HCT116 (cell line): ENCODE results near the gene ZFHX3. TPM values are rescaled to one million over a fixed set of nuclear protein-coding genes. Genes with fewer than 3 reads are reported as not detected.

ENCODE experiments used
- ATAC-seq: fragments of 200-7000 bp; cut with Tn5 transposase; 2 replicates; pipeline ENCODE4 v1.9.1; 2020; ENCODE audit warnings: mild to moderate bottlenecking, moderate library complexity
- BruUV-seq: library from RNA; stranded (reverse); fragments of 400-500 nt; replicated peaks from 2 replicates; lab custom pipeline; 2021; lab: Mats Ljungman, UMichigan
- CTCF ChIA-PET: fragments of 300-600 bp; sonication (Branson Sonifier 250); formaldehyde crosslinking; loops from one replicate; lab custom pipeline; 2021; ENCODE audit warnings: antibody characterized with exemption; lab: Charles Lee
- POLR2A ChIA-PET: fragments of 300-600, 350-600 bp; sonication (Branson Sonifier 250); formaldehyde crosslinking; loops from one replicate; lab custom pipeline; 2021; ENCODE audit warnings: antibody characterized with exemption; lab: Charles Lee
- RAD21 ChIA-PET, 2 experiments: fragments of 300-600 bp; sonication (Branson Sonifier 250); formaldehyde crosslinking; loops; one replicate each; lab custom pipeline; 2023; ENCODE audit warnings: low total read pairs in 2 of 2; ENCODE audit not compliant: uncharacterized antibody in 2 of 2, unreplicated experiment in 2 of 2, low non-redundant PET in 1 of 2; lab: Charles Lee
- DNase-seq: peaks from one replicate; pipeline ENCODE4 v3.0.0-alpha.2; 2010; ENCODE audit warnings: low read depth, low spot score
- H2AFZ ChIP-seq: fragments of 200-600 bp; shearing (Covaris generic), sonication (generic); 2 replicates; pipeline ENCODE4 v1.6.1; 2017; ENCODE audit warnings: low read depth, mixed run types, mixed read lengths, antibody characterized with exemption, low read length; ENCODE audit not compliant: poor library complexity, severe bottlenecking
- H3K27ac ChIP-seq: 2 replicates; pipeline ENCODE4 v1.5.1; 2012; ENCODE audit warnings: low read depth, low read length
- H3K27me3 ChIP-seq: fragments of 200-600 bp; sonication (generic); 2 replicates; pipeline ENCODE4 v1.6.1; 2016; ENCODE audit warnings: mixed run types, low read length, mixed read lengths; ENCODE audit not compliant: insufficient read depth
- H3K36me3 ChIP-seq, 2 experiments: fragments of 200-500 bp in 1 of 2; fragments of 200-600 bp in 1 of 2; sonication (Bioruptor generic) in 1 of 2; sonication (generic) in 1 of 2; 2 replicates each; pipeline versions ENCODE4 v1.5.1 to v1.6.1; 2014 to 2016; ENCODE audit warnings: low read length in 2 of 2, inconsistent platforms in 1 of 2, mixed read lengths in 1 of 2, mixed run types in 1 of 2; ENCODE audit not compliant: insufficient read depth in 2 of 2, control insufficient read depth in 1 of 2
- H3K4me1 ChIP-seq, 2 experiments: fragments of 200-600 bp in 1 of 2; sonication (generic) in 1 of 2; 2 replicates each; pipeline versions ENCODE4 v1.5.1 to v1.6.1; 2012 to 2017; ENCODE audit warnings: low read length in 2 of 2, inconsistent platforms in 1 of 2, mild to moderate bottlenecking in 1 of 2, mixed read lengths in 1 of 2, mixed run types in 1 of 2, moderate library complexity in 1 of 2; ENCODE audit not compliant: insufficient read depth in 2 of 2, control insufficient read depth in 1 of 2
- H3K4me2 ChIP-seq: fragments of 200-600 bp; sonication (generic); 2 replicates; pipeline ENCODE4 v1.6.1; 2017; ENCODE audit warnings: mixed run types, low read length, mixed read lengths
- H3K4me3 ChIP-seq, 2 experiments: fragments of 200-600 bp in 1 of 2; sonication (generic) in 1 of 2; replicated peaks in 1 of 2; 2 replicates each; pipeline ENCODE4 v1.5.1; 2011 to 2016; ENCODE audit warnings: low read length in 2 of 2, control low read depth in 1 of 2, low read depth in 1 of 2, mild to moderate bottlenecking in 1 of 2, mixed read lengths in 1 of 2, mixed run types in 1 of 2
- H3K79me2 ChIP-seq: fragments of 200-600 bp; sonication (generic); 2 replicates; pipeline ENCODE4 v1.6.1; 2017; ENCODE audit warnings: mild to moderate bottlenecking, mixed run types, low read length, moderate library complexity, mixed read lengths; ENCODE audit not compliant: insufficient read depth
- H3K9ac ChIP-seq: fragments of 200-600 bp; sonication (generic); 2 replicates; pipeline ENCODE4 v1.6.1; 2016; ENCODE audit warnings: low read length, mixed read lengths
- H3K9me2 ChIP-seq: fragments of 200-600 bp; sonication (generic), shearing (Covaris generic); 2 replicates; pipeline ENCODE4 v1.6.1; 2017; ENCODE audit warnings: mixed run types, mild to moderate bottlenecking, moderate library complexity; ENCODE audit not compliant: insufficient read depth
- H3K9me3 ChIP-seq, 2 experiments: fragments of 200-500 bp in 1 of 2; fragments of 200-600 bp in 1 of 2; sonication (Bioruptor generic) in 1 of 2; sonication (generic) in 1 of 2; 2 replicates each; pipeline ENCODE4 v1.6.1; 2014 to 2017; ENCODE audit warnings: low read length in 2 of 2, mixed read lengths in 2 of 2, inconsistent platforms in 1 of 2, low read depth in 1 of 2, mild to moderate bottlenecking in 1 of 2, mixed run types in 1 of 2, moderate library complexity in 1 of 2; ENCODE audit not compliant: control insufficient read depth in 1 of 2, insufficient read depth in 1 of 2
- H4K20me1 ChIP-seq: fragments of 200-600 bp; sonication (generic), shearing (Covaris generic); 2 replicates; pipeline ENCODE4 v1.6.1; 2017; ENCODE audit warnings: mixed run types, mild to moderate bottlenecking, moderate library complexity; ENCODE audit not compliant: insufficient read depth
- CTCF ChIP-seq, 3 experiments: fragments of 200-600 bp in 1 of 3; sonication (generic) in 1 of 3; IDR thresholded peaks in 2 of 3; conservative IDR thresholded peaks in 1 of 3; 2 replicates each; pipeline ENCODE4 v1.5.1; 2012 to 2017; ENCODE audit warnings: low read depth in 2 of 3, low read length in 2 of 3, antibody characterized with exemption in 1 of 3, borderline replicate concordance in 1 of 3, control low read depth in 1 of 3, mild to moderate bottlenecking in 1 of 3, mixed read lengths in 1 of 3, mixed run types in 1 of 3, moderate library complexity in 1 of 3; ENCODE audit not compliant: insufficient read depth in 1 of 3
- EGR1 ChIP-seq: IDR thresholded peaks from 2 replicates; pipeline ENCODE4 v1.6.1; 2012; ENCODE audit warnings: low read depth
- ELF1 ChIP-seq: IDR thresholded peaks from 2 replicates; pipeline ENCODE4 v1.6.1; 2012; ENCODE audit warnings: low read depth, borderline replicate concordance
- EZH2 ChIP-seq: fragments of 200-600 bp; sonication (generic); IDR thresholded peaks from 2 replicates; pipeline ENCODE4 v1.6.1; 2017; ENCODE audit warnings: antibody characterized with exemption, mixed run types
- EZH2phosphoT487 ChIP-seq: fragments of 200-600 bp; IDR thresholded peaks from 2 replicates; pipeline ENCODE4 v1.6.1; 2018; ENCODE audit warnings: antibody characterized with exemption, borderline replicate concordance
- FOSL1 ChIP-seq: IDR thresholded peaks from 2 replicates; pipeline ENCODE4 v1.6.1; 2012; ENCODE audit warnings: low read depth
- JUND ChIP-seq: IDR thresholded peaks from 2 replicates; pipeline ENCODE4 v1.6.1; 2012
- MAX ChIP-seq: IDR thresholded peaks from 2 replicates; pipeline ENCODE4 v1.6.1; 2012
- POLR2A ChIP-seq: IDR thresholded peaks from 2 replicates; pipeline ENCODE4 v1.7.0; 2011; ENCODE audit warnings: borderline replicate concordance; ENCODE audit not compliant: insufficient read depth, insufficient read length; ENCODE audit errors: extremely low read depth
- POLR2AphosphoS5 ChIP-seq: IDR thresholded peaks from 2 replicates; pipeline ENCODE4 v1.6.1; 2011; ENCODE audit warnings: mild to moderate bottlenecking, low read depth, low read length, moderate library complexity
- TCF7L2 ChIP-seq: IDR thresholded peaks from 2 replicates; pipeline ENCODE4 v1.7.0; 2011; ENCODE audit warnings: borderline replicate concordance, inconsistent platforms; ENCODE audit not compliant: insufficient read depth, insufficient read length; ENCODE audit errors: extremely low read depth
- ZBTB33 ChIP-seq: IDR thresholded peaks from 2 replicates; pipeline ENCODE4 v1.6.1; 2011; ENCODE audit warnings: mild to moderate bottlenecking, low read length, moderate library complexity; ENCODE audit not compliant: insufficient replicate concordance; ENCODE audit errors: extremely low read depth
- ZFX ChIP-seq: fragments of 450-650 bp; IDR thresholded peaks from 2 replicates; pipeline ENCODE4 v1.6.1; 2017
- intact Hi-C: fragments of 100-400 bp; cut with micrococcal nuclease; formaldehyde crosslinking; loops from 2 replicates; pipeline ENCODE4 v1.10.0; 2022
- total RNA-seq: library from RNA; stranded (reverse); gene quantifications from one replicate; pipeline ENCODE4 v1.2.1, GENCODE V29; 2021; ENCODE audit not compliant: unreplicated experiment

The ZFHX3 gene
- total RNA-seq, 1 experiment from 2014 or later = 6.3 TPM

GRCh38 chr16:72952404-72952803, 95.5 kb downstream of the ZFHX3 start:
- intact Hi-C loops = no loop called here
- Histone ChIP-seq H3K9me3 (no peaks in the 10 kb centered on the region), H3K4me1 (no peaks in the 10 kb centered on the region), H3K4me2 (no peak overlapping the region), H2AFZ (no peak overlapping the region), H3K4me3 (no peak overlapping the region), H3K79me2 (no peaks in the 10 kb centered on the region), H3K27ac (no peak overlapping the region), H4K20me1 (no peaks in the 10 kb centered on the region), H3K36me3 (0 out of 4 replicates have a peak, but pooled peaks cover 0 to 10% of the 10 kb centered on the region in 2 experiments), H3K9me2 (no peaks in the 10 kb centered on the region)
- ATAC-seq = no peak
- ChIA-PET CTCF (no interaction called here), POLR2A (no interaction called here)
- no peak for DNase-seq
- TF ChIP-seq EZH2phosphoT487 = no peak
- no peak for TF ChIP-seq ZBTB33
- no peak for TF ChIP-seq TCF7L2
- TF ChIP-seq POLR2A = no peak
- TF ChIP-seq EZH2 = no peak
- no peak for TF ChIP-seq MAX
- no peak for TF ChIP-seq ELF1
- no peak for TF ChIP-seq POLR2AphosphoS5
- no peak for TF ChIP-seq JUND
- no peak for TF ChIP-seq EGR1
- no peak for TF ChIP-seq ZFX
- no peak for TF ChIP-seq CTCF (IDR thresholded peaks at IDR 0.05 in 2 of 3, conservative IDR thresholded peaks at IDR 0.05 in 1 of 3; ENCODE audit: borderline replicate concordance in 1 of 3, insufficient read depth in 1 of 3, low read depth in 2 of 3, low read length in 2 of 3)
- no peak for TF ChIP-seq FOSL1
- TF ChIP-seq, all 23 proteins: peak for 0
- Histone ChIP-seq H3K27me3 (no peaks in the 10 kb centered on the region), H3K9ac (no peak overlapping the region)
- BruUV-seq = no TSS peak
- RAD21 ChIA-PET = no interaction called here
